Activated T-cell treated with anti-CD3 and anti-CD28 coated beads, Interleukin-2, amount 50 U/mL, for 24 hours (primary cell): ENCODE measurements around the gene BDKRB1.

Experiments used
- DNase-seq: peaks from one replicate; pipeline ENCODE4 v3.0.0-alpha.2; 2020
- H3K27ac Mint-ChIP-seq: 2 replicates; pipeline ENCODE4 v1.8.0; 2020; ENCODE audit warnings: mild to moderate bottlenecking, mixed read lengths
- H3K27me3 Mint-ChIP-seq: 2 replicates; pipeline ENCODE4 v1.8.0; 2020; ENCODE audit warnings: mixed read lengths
- H3K36me3 Mint-ChIP-seq: 2 replicates; pipeline ENCODE4 v1.8.0; 2020; ENCODE audit warnings: low read depth, mixed read lengths
- H3K4me1 Mint-ChIP-seq: 2 replicates; pipeline ENCODE4 v1.8.0; 2020; ENCODE audit warnings: low read depth, mixed read lengths
- H3K4me3 Mint-ChIP-seq: 2 replicates; pipeline ENCODE4 v1.8.0; 2020; ENCODE audit warnings: mild to moderate bottlenecking, moderate library complexity, mixed read lengths
- H3K9me3 Mint-ChIP-seq: 2 replicates; pipeline ENCODE4 v1.8.0; 2020; ENCODE audit warnings: mixed read lengths

BDKRB1 gene

DNA sequence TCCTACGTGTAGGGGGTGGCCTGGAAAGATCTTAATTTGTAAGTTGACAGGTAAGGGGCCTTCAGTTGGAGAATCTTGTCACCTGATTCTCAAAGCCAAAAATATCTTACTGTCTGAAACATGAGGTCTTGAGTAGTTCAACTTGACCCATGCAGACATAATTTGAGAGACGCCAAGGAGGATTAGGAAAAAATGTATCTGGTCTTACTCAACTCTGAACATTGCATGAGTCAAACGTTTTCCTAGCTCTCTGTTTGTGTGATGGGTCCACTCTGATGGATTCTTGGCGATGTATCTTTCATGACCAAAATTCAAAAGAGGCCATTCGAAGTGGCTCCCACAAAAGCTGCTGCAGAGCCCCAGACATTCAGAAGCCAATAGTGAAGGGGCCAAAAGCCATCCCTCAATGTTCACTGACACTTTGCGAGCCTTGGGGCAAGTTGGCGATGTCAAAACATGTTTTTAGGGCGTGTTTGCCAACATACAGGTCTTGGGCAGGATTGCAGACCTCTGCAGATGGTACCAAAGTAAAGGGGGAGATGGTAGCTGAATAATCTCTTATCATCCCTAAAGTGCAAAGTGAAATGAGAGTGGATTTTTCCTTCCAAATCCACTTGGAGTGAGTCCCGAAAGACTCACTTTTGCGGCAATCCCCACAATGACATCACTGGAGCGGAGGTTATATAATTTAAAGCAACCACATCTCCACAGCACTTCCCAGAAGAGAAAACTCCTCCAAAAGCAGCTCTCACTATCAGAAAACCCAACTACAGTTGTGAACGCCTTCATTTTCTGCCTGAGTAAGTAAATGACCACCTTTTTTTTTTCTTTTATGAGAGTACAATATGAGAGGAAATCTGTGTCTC is at the start of gene BDKRB1:
Gene BDKRB1, plus strand, starts transcription at position 710 of the 866 bp plus-strand sequence. CDS start 7,473 bp downstream, outside the sequence.
- peaks cover 51% of the 10 kb centered on the region for H3K27me3 Mint-ChIP-seq
- no peaks in the 10 kb centered on the region for H3K4me1 Mint-ChIP-seq
- no peaks in the 10 kb centered on the region for H3K36me3 Mint-ChIP-seq
- H3K27ac Mint-ChIP-seq = no peak within 1 kb of the TSS
- DNase-seq = no peak
- H3K4me3 Mint-ChIP-seq = no peak within 1 kb of the TSS
- no peaks in the 10 kb centered on the region for H3K9me3 Mint-ChIP-seq

DNA sequence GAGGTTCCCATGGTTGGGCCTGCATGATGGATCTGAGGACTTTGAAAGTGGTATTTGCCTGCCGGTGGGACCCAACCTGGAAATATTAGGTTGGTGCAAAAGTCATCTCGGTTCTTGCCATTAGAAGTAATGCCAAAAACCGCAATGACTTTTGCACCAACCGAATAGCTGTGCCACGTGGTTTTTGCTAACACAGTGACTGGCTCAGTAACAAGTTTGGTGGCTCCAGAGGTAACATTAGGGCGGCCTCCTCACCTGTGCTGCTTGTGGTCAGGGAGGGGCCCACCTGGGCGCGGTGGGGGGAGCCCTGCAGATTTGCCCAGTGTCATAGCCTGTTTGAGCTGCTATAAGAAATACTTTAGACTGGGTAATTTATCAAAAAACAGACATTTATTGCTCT is 49.5 kb upstream of the BDKRB1 start:
- Mint-ChIP-seq H3K9me3 (no peaks in the 10 kb centered on the region), H3K36me3 (no peaks in the 10 kb centered on the region), H3K27me3 (peaks cover 54% of the 10 kb centered on the region), H3K4me3 (no peak overlapping the region), H3K4me1 (peaks cover 6% of the 10 kb centered on the region), H3K27ac (no peak overlapping the region)
- DNase-seq = no peak

DNA sequence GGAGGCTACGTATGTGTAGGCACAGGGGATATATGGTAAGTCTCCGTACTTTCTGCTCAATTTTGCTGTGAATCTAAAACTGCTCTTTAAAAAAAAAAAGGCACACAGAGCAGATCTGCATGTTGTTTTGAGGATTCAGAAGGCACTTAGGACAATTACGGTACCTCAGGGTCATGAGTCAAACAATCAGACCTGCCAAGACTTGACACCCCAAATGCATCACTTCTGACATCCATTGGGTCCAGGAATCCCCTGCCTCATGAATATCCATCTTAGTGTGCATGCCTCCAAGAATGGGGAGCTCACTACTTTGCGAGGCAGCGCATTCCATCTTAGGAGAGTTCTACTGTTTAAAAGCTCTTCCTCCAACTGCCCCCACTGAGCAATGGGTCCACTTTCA is 48.3 kb upstream of the BDKRB1 start:
- no peak for DNase-seq
- H3K9me3 Mint-ChIP-seq = peaks cover 2% of the 10 kb centered on the region
- no peak overlapping the region for H3K4me3 Mint-ChIP-seq
- no peak overlapping the region for H3K27ac Mint-ChIP-seq
- H3K36me3 Mint-ChIP-seq = no peaks in the 10 kb centered on the region
- H3K27me3 Mint-ChIP-seq = peaks cover 44% of the 10 kb centered on the region
- peaks cover 6% of the 10 kb centered on the region for H3K4me1 Mint-ChIP-seq

DNA sequence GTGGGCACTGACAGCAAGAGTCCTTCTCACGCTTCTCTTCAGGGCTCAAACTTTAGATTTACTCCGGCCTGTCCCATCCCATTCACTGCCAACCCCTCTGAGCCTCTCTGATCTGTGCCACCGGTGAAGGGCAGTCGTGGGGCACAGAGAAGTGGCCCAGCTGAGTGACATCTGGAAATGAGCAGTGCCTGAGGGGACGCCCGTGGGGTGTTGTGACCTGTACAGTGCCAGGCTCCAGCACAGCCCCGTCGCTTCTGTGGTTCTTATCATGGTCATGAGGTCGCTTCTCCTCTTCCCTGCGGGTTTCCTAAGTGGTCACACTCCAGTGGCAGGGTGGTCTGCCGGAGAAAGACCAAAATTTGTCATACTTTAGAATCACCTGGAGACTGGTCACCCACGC is 47.3 kb upstream of the BDKRB1 start:
- Mint-ChIP-seq H3K36me3 (no peaks in the 10 kb centered on the region), H3K4me3 (no peak overlapping the region), H3K4me1 (peaks cover 6% of the 10 kb centered on the region)

DNA sequence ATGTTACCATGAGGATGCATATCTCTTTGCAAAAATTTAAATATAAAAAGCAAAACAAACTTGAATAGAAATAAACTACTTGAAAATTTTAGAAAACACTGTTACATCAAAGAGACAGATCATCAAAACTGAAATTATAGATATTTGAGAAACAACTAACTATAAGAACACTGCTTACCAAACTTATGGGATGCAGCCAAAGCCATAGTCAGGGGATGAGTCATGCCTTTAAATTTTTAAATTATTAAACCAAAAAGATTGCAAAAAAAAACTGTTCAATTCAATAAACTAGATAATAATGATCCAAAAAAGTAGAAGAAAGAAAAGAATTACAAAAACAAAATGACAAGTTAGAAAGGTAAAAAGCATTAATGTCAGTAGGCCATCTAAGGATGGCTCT is 43.9 kb upstream of the BDKRB1 start:
- Mint-ChIP-seq H3K27me3 (peaks cover 18% of the 10 kb centered on the region), H3K27ac (no peak overlapping the region), H3K36me3 (no peaks in the 10 kb centered on the region), H3K4me3 (no peak overlapping the region), H3K9me3 (peaks cover 2% of the 10 kb centered on the region), H3K4me1 (no peaks in the 10 kb centered on the region)
- no peak for DNase-seq

More for the DNA sequence above, 47.3 kb upstream of the BDKRB1 start:
- H3K9me3 Mint-ChIP-seq = peaks cover 2% of the 10 kb centered on the region
- peaks cover 34% of the 10 kb centered on the region for H3K27me3 Mint-ChIP-seq
- H3K27ac Mint-ChIP-seq = no peak overlapping the region
- no peak for DNase-seq

DNA sequence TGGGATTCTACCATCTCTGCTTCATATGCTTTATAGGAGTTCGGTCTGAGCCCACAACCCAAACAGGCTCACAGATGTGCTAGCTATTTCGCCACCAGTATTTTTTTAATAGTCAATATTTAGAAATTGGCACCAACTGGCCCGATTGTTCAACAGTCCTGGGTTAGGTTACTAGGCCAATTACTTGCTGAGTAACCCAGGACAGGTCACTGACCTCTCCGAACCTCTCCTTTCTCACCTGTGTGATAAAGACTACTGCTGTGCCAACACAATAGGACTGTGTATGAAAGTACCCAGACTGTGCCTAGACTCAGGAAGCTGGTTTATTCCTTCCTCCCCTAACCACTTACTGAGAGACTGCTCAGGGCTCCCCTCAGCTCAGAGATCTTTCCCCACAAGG is 43.1 kb upstream of the BDKRB1 start:
- H3K4me3 Mint-ChIP-seq = no peak overlapping the region
- H3K4me1 Mint-ChIP-seq = no peaks in the 10 kb centered on the region
- H3K27ac Mint-ChIP-seq = no peak overlapping the region
- H3K9me3 Mint-ChIP-seq = peaks cover 2% of the 10 kb centered on the region
- no peak for DNase-seq
- peaks cover 14% of the 10 kb centered on the region for H3K27me3 Mint-ChIP-seq
- H3K36me3 Mint-ChIP-seq = no peaks in the 10 kb centered on the region

DNA sequence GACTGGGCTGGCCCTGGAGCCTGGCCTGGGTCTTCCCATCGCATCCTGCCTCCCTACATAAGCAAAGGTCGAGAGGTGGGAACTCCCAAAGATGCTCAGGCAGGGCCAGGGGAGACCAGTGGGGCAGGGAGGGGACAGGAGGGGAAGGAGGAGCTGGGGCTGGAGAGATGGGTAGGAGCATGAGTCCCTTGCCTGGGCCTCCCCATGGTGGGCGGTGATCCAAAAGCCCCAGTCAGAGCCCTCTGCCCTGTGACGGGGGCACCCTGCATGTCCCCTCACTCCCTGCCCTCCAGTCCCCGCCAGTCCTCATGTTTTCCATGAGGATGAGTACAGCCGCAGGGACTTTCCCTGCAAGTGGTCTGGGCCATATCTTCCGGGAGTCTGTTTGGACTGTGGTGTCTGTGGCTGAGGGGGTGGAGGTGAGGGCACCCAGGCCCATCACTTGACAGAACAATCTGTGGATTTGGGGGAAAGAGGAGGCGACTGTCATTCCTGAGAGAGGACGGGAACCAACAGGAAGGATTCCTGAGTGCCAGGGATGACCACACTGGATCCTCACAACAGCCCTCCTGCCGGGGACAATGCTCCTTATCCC is 42.0 kb upstream of the BDKRB1 start:
- no peak for DNase-seq
- Mint-ChIP-seq H3K27me3 (peaks cover 5% of the 10 kb centered on the region), H3K4me3 (no peak overlapping the region), H3K9me3 (peaks cover 2% of the 10 kb centered on the region), H3K36me3 (no peaks in the 10 kb centered on the region), H3K27ac (no peak overlapping the region), H3K4me1 (no peaks in the 10 kb centered on the region)

DNA sequence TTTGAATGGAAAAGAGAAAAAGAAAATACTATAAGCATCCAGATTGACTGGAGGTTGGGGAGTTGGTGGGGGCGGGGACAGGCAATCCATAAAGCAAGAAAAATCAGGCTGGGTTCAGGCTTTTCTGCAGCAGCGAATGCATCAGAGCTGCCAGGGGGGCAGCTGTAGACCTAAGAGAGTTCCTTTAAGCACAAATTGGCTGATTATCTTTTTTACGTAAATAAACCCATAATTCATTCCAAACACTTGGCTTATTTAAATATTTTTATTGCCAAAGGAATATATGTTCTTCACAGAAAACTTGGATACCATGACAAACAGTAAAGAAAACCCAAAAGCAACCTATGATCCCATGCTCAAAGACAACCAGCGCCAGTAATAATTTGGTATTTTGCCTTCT is 41.2 kb upstream of the BDKRB1 start:
- H3K4me3 Mint-ChIP-seq = no peak overlapping the region
- DNase-seq = no peak
- no peaks in the 10 kb centered on the region for H3K4me1 Mint-ChIP-seq
- no peak overlapping the region for H3K27ac Mint-ChIP-seq
- peaks cover 2% of the 10 kb centered on the region for H3K9me3 Mint-ChIP-seq
- H3K36me3 Mint-ChIP-seq = no peaks in the 10 kb centered on the region
- H3K27me3 Mint-ChIP-seq = peaks cover 3% of the 10 kb centered on the region

DNA sequence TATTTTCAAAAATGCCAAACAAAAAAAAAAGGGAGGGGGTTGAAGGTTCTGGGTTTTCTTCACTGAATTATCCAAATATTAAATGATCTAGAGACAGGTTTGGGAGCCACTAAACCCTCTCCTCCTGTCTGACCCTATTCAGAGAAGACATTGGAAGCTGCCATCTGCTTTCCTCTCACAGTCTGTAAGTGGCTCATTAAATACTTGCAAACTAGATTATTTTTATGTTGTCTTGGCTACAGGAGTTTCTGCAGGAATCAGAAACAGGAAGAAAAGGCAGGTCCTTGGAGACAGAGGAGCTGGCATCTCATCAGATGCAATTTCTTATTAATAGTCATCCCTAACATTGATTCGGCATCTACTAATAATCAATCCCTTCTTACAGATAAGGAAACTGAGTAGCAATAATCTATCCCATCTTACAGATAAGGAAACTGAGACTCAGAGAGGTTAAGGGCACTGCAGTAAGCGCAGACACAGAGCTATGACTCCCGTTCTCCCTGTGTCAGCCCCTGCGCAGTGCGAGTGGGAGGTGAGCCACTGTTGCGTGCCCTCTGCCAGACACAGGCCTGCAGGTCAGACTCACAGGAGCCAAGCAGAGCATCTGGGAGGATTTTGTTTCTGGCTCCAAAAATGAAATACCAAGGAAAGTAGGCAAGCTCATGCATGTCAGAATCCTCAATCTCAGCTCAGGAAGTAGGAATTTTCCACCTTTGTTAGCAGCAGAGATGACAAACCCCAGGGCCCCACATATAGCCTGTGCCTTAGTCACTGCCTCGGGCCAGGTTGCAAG is 40.4 kb upstream of the BDKRB1 start:
- no peak overlapping the region for H3K4me3 Mint-ChIP-seq
- peaks cover 2% of the 10 kb centered on the region for H3K9me3 Mint-ChIP-seq
- H3K4me1 Mint-ChIP-seq = no peaks in the 10 kb centered on the region
- no peaks in the 10 kb centered on the region for H3K36me3 Mint-ChIP-seq
- H3K27ac Mint-ChIP-seq = no peak overlapping the region
- H3K27me3 Mint-ChIP-seq = peaks cover 8% of the 10 kb centered on the region
- DNase-seq = no peak

DNA sequence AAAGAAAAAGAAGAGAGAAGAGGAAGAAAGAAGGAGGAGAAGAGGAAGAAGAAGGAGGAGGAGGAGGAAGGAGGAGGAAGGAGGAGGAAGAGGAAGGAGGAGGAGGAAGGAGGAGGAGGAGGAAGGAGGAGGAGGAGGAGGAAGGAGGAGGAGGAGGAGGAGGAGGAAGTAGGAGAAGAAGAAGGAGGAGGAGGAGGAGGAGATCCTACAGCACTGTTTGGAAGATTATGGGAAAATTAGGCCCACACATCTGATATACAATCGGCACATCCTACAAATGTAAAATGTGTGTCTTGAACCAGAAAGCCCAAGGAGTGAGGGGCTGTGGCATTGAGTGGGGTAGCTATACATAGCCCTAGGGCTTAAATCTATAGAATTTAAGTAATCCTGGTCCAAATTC is 39.4 kb upstream of the BDKRB1 start:
- H3K9me3 Mint-ChIP-seq = peaks cover 2% of the 10 kb centered on the region
- H3K4me3 Mint-ChIP-seq = no peak overlapping the region
- peaks cover 17% of the 10 kb centered on the region for H3K27me3 Mint-ChIP-seq
- no peaks in the 10 kb centered on the region for H3K36me3 Mint-ChIP-seq
- H3K27ac Mint-ChIP-seq = no peak overlapping the region
- DNase-seq = no peak
- no peaks in the 10 kb centered on the region for H3K4me1 Mint-ChIP-seq

DNA sequence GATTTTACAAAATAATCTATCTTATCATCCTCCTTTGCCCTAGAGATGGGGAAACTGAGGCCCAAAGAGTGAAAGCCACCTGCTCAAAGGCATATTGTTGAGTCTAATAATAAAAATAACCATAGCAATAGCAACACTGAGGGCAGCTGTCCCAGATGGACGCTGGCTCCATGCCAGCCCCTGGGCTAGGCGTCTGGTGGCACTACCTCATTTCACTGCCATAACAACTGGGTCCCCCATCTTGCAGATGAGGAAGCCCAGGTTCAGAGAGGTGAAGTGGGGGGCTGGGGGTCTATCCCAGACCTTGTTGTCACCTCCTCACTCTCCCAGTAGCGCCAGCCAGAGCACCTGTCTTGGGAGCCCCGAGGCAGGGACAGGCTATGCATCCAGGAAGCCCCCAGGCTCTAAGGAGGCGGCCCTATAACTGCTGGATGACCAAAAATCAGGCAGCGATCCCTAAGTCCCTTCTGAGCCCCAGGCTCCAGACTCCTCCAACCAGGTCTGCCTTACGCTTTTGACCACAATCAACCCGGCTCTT is 38.6 kb upstream of the BDKRB1 start:
- peaks cover 17% of the 10 kb centered on the region for H3K27me3 Mint-ChIP-seq
- H3K36me3 Mint-ChIP-seq = no peaks in the 10 kb centered on the region
- no peak for DNase-seq
- H3K9me3 Mint-ChIP-seq = peaks cover under 1% of the 10 kb centered on the region
- no peak overlapping the region for H3K4me3 Mint-ChIP-seq
- H3K27ac Mint-ChIP-seq = no peak overlapping the region
- H3K4me1 Mint-ChIP-seq = no peaks in the 10 kb centered on the region

DNA sequence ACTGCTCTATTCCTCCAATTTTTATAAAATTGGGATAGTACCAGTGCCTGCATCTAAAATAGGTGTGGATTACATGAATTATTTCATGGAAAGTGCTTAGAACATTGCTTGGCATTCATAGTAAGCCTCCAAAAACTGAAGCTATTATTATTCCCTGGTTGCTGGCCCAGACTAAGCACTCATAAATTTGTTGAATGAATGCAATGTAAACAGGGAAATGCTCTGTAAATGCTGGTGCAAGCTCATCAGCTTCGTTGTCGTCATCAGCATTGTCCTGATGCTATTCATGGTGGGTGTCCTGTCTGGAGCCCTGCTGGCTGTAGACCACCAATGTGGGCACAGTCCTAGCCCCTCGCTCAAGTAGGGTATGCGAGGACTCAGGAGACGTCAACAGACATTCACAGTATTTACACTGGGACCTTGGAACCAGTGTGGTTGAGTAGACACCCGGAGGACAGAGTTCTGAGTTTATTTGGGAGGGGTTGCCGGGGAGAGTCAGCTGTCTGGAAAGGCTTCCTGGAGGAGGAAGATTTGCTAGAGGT is 34.8 kb upstream of the BDKRB1 start:
- Mint-ChIP-seq H3K4me3 (no peak overlapping the region), H3K4me1 (no peaks in the 10 kb centered on the region), H3K9me3 (no peaks in the 10 kb centered on the region), H3K27ac (no peak overlapping the region), H3K27me3 (peaks cover 15% of the 10 kb centered on the region), H3K36me3 (no peaks in the 10 kb centered on the region)
- no peak for DNase-seq

DNA sequence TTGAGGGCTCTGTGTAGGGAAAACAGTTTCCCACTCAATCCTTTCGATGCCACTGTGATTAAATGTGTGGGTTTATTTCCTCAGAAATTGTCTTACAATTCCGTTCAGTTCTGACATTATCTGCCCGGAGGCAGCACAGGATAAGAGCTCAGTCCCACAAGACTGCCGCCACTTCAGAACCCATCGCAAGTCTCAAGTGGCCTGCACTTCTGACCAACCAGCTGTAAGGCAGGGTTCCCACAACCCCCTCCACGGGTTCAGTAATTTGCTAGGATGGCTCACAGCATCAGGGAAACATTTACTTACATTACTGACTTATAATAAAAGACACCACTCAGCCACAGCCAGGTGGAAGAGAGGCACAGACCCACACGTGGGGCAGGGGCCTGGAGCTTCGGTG is 34.2 kb upstream of the BDKRB1 start:
- no peaks in the 10 kb centered on the region for H3K36me3 Mint-ChIP-seq
- peaks cover 15% of the 10 kb centered on the region for H3K27me3 Mint-ChIP-seq
- DNase-seq = no peak
- no peak overlapping the region for H3K4me3 Mint-ChIP-seq
- no peaks in the 10 kb centered on the region for H3K9me3 Mint-ChIP-seq
- no peak overlapping the region for H3K27ac Mint-ChIP-seq
- no peaks in the 10 kb centered on the region for H3K4me1 Mint-ChIP-seq

DNA sequence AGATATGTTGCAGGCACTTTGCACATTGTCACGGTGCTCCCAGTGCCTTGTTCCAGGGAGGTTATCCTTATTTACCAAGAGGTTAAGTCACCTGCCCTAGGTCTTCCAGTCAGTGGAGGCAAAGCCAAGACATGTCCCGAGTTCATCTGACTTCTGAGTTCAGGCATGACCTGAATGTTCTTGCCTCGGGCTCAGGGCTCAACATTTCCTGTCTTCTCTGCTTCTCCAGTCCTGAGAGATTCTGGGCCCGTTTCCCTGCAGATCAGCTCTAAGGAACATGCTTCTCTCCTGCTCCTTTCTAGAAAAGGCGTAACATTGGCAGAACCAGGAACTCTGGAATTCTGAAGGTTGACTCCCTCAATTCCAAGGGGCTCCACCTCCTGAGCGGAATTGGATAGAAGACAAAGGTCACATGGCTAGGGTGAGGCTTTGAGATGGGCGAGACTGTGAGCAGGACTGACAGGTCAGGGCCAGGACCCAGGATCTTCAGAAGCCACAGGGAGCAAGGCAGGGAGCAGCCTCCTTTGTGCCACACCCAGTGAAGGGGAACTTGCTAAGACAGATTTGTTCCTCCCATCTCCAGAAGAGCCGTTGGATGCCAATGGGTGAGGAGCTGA is 31.4 kb upstream of the BDKRB1 start:
- Mint-ChIP-seq H3K36me3 (no peaks in the 10 kb centered on the region), H3K9me3 (no peaks in the 10 kb centered on the region), H3K4me3 (no peak overlapping the region), H3K27me3 (peaks cover 18% of the 10 kb centered on the region), H3K27ac (no peak overlapping the region), H3K4me1 (no peaks in the 10 kb centered on the region)
- DNase-seq = no peak
